ENCODE data around the gene ETS2.

GRCh38 chr21:38818325-38818723, 12.6 kb downstream of the ETS2 start:
- TF ChIP-seq, protein P1, sequence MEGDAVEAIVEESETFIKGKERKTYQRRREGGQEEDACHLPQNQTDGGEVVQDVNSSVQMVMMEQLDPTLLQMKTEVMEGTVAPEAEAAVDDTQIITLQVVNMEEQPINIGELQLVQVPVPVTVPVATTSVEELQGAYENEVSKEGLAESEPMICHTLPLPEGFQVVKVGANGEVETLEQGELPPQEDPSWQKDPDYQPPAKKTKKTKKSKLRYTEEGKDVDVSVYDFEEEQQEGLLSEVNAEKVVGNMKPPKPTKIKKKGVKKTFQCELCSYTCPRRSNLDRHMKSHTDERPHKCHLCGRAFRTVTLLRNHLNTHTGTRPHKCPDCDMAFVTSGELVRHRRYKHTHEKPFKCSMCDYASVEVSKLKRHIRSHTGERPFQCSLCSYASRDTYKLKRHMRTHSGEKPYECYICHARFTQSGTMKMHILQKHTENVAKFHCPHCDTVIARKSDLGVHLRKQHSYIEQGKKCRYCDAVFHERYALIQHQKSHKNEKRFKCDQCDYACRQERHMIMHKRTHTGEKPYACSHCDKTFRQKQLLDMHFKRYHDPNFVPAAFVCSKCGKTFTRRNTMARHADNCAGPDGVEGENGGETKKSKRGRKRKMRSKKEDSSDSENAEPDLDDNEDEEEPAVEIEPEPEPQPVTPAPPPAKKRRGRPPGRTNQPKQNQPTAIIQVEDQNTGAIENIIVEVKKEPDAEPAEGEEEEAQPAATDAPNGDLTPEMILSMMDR (IDR thresholded peaks at IDR 0.05), result no peak
- TF ChIP-seq POLR2A (IDR thresholded peaks at IDR 0.05), result no peak
